ENCODE results near the gene LRRN4. TPM values are rescaled to one million over a fixed set of nuclear protein-coding genes. Genes with fewer than 3 reads are reported as not detected.

LRRN4 gene
- total RNA-seq, 4 donors from 2014 or later, result 22.9 to 154 (median 32.4) TPM; not detected in 1

- no peak for TF ChIP-seq CTCF (IDR thresholded peaks at IDR 0.05)
- ATAC-seq (ENCODE audit: low FRiP score) (peak; percentile 6), DNase-seq (ENCODE audit: low spot score) (no peak)
These were observed 640 bp downstream of the LRRN4 start for GRCh38 chr20:6053064-6053775.

GRCh38 chr20:6051505-6051904 lies 2.4 kb downstream of the LRRN4 start:
- DNase-seq (ENCODE audit: low spot score) (no peak), ATAC-seq (ENCODE audit: low FRiP score) (no peak)
- TF ChIP-seq CTCF (IDR thresholded peaks at IDR 0.05), result no peak

- no peak for ATAC-seq (ENCODE audit: low FRiP score)
- DNase-seq (ENCODE audit: low spot score), result no peak
- TF ChIP-seq CTCF (IDR thresholded peaks at IDR 0.05), result no peak
These were observed 5.5 kb downstream of the LRRN4 start for GRCh38 chr20:6048391-6048790.

- no peak for DNase-seq (ENCODE audit: low spot score)
These were observed 7.4 kb downstream of the LRRN4 start for GRCh38 chr20:6046432-6046831.

GRCh38 chr20:6045566-6045965 lies 8.3 kb downstream of the LRRN4 start:
- DNase-seq (ENCODE audit: low spot score) (no peak), ATAC-seq (ENCODE audit: low FRiP score) (no peak)
- TF ChIP-seq CTCF (IDR thresholded peaks at IDR 0.05), result no peak

More at GRCh38 chr20:6046432-6046831, 7.4 kb downstream of the LRRN4 start:
- TF ChIP-seq CTCF (IDR thresholded peaks at IDR 0.05), result no peak
- ATAC-seq (ENCODE audit: low FRiP score), result no peak

GRCh38 chr20:6044115-6044514 lies 9.7 kb downstream of the LRRN4 start:
- DNase-seq (ENCODE audit: low spot score) (no peak), ATAC-seq (ENCODE audit: low FRiP score) (no peak)
- TF ChIP-seq CTCF (IDR thresholded peaks at IDR 0.05), result no peak

- DNase-seq (ENCODE audit: low spot score) (no peak), ATAC-seq (ENCODE audit: low FRiP score) (no peak)
- no peak for TF ChIP-seq CTCF (IDR thresholded peaks at IDR 0.05)
These were observed 12.0 kb downstream of the LRRN4 start for GRCh38 chr20:6041808-6042265.
